GM18517 (cell line): ENCODE data around the gene PCDH9.

Experiments used
- ATAC-seq: cut with Tn5 transposase; IDR thresholded peaks from one replicate; pipeline ENCODE4 v1.9.1; 2021; ENCODE audit warnings: mild to moderate bottlenecking, moderate library complexity; ENCODE audit not compliant: unreplicated experiment

PCDH9 gene

GRCh38 chr13:66553391-66553790 lies 676.7 kb downstream of the PCDH9 start:
- ATAC-seq = no peak

GRCh38 chr13:66551128-66551527 lies 679.0 kb downstream of the PCDH9 start:
- ATAC-seq = no peak

- ATAC-seq = no peak
These were observed 682.5 kb downstream of the PCDH9 start for GRCh38 chr13:66547685-66548084.

GRCh38 chr13:66546534-66547379 lies 683.4 kb downstream of the PCDH9 start:
- ATAC-seq = no peak

- no peak for ATAC-seq
These were observed 686.4 kb downstream of the PCDH9 start for GRCh38 chr13:66543780-66544179.

- ATAC-seq = no peak
These were observed 692.7 kb downstream of the PCDH9 start for GRCh38 chr13:66537417-66537816.

GRCh38 chr13:66536746-66537145 lies 693.4 kb downstream of the PCDH9 start:
- ATAC-seq = no peak

DNA sequence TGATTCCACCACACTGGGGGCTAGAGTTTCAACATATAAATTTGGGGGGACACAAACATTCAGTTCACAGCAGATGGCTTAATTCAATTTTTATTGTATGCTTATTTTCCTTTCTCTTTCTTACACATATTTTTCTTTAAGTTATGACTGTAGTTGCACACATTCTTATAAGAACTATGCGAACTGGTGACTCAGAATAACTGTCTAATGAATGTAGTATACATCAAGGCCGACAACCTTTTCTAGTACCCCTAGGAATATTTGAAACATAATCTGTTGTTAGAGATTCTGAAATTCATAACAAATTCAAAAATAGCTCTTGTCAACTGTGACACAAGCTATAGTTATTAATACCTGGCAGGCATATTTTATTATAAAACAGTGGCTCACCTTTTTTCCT lies 695.6 kb downstream of the PCDH9 start:
- no peak for ATAC-seq

- no peak for ATAC-seq
These were observed 697.3 kb downstream of the PCDH9 start for GRCh38 chr13:66532845-66533244.

GRCh38 chr13:66532146-66532545 lies 698.0 kb downstream of the PCDH9 start:
- ATAC-seq = no peak

DNA sequence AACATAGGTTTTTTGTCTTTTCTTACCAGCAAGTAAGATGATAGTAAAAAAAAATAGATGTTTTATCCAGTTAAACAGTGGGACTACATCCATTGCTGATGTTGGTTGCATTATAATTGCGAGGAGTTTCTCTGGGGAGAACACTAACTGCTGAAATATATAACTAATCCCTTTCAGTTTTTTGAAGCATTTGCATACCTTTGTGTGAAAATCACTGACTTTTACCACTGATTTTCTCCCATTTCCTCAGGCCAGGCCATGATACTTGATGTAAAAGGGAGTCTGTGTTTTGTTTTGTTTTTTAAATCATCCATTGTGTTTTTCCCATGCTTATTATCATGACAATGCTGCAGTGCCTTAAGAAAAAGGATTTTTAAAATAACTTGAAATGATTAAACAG lies 699.5 kb downstream of the PCDH9 start:
- no peak for ATAC-seq

GRCh38 chr13:66530158-66530557 lies 700.0 kb downstream of the PCDH9 start:
- ATAC-seq = no peak

DNA sequence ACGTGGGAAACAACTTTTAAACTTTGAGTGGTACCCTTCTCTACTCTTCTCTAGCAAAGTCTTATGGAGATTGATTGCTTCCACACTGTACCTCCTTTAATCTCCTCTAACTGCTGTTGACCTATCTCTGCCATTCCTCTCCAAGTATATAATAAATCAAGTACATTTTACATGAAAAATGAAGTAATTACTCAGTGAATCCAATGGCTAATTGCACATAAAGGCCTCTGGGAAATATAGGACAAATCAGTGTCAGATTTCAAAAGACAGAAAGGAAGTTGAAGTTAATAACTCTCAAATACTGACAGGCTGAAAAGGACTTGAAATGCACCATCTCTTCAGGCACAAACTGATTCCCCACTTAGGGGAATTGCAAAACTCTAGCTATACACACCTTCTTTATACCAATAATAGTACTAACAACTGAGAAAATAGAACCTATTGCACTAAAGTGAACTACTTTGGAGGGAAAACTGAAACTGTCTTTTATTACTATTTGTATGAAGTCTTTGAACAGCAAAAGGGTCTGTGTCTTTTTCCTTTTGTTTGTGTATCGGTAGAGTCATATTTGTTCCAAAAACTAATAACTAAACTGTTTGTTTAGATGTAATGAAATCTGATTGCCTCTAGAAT lies 701.1 kb downstream of the PCDH9 start:
- ATAC-seq = no peak

DNA sequence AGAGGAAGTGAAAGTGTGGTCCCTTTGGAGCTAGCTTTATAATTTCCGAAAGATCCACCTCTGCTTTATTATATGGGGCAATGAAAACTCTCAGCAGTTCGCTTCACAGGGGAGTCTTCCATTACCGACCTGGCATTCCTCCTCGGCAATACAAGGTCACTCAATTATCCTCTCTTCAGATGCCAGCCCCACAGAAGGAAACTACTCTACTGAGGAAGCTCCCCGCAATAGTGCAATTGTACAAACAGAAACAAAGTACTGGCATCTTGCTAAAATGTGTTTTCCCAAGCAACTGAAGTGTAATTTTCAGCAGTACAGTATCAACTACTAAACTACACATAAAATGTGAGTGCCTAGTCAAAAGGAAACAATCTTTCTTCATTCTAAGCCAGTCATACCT lies 702.0 kb downstream of the PCDH9 start:
- ATAC-seq = no peak

GRCh38 chr13:66520511-66521355 lies 709.4 kb downstream of the PCDH9 start:
- ATAC-seq = no peak

DNA sequence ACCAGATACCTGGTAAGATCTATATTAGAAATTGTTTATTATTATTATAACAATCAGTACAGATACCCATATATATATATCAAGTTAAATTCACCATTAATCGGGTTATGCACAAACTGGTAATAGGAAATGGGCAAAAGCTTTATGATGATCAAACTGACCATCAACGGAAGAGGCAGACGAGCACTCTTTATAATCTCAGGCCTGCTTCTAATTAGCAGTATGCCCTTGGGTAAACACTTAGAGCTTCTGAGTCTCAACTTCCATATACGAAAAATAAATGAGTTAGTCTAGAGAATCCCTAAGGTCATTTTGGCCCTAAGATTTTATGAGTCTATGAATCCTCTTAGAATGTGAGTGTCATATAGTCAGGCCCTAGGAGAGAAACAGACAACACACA lies 710.9 kb downstream of the PCDH9 start:
- no peak for ATAC-seq

DNA sequence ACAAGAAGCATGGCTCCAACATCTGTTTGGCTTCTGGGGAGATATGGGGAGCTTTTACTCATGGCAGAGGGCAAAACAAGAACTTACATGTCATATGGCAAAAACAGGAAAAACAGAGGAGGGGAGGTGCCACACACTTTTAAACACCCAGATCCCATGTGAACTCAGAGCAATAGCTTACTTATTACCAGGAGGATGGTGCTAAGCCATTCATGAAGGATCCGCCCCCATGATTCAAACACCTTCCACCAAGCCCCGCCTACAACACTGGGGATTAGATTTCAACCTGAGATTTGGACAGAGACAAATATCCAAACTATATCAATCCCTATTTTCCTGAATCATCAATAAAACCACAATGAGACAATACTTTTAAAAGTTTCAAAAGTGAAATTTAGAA lies 712.1 kb downstream of the PCDH9 start:
- ATAC-seq = no peak

- ATAC-seq = no peak
These were observed 716.4 kb downstream of the PCDH9 start for GRCh38 chr13:66513728-66514127.

DNA sequence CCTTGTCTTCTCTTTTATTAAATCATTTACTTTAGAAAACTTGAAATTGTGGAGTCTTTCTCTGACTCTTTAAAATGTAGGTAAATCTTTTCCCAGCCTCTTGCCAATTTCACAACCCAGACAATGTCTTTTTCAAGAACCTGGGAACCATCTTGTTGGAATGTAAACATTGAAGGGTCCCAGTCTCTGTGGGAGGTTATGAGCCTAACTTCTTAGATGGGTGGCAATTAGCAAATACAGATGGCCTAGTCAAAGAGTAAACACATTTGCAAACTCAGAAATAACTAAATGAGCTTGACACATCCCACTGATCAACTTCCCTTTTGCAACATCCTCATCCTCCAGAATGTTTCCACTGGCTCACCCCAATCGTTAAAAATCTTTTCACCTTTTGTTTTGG lies 721.0 kb downstream of the PCDH9 start:
- ATAC-seq = no peak

DNA sequence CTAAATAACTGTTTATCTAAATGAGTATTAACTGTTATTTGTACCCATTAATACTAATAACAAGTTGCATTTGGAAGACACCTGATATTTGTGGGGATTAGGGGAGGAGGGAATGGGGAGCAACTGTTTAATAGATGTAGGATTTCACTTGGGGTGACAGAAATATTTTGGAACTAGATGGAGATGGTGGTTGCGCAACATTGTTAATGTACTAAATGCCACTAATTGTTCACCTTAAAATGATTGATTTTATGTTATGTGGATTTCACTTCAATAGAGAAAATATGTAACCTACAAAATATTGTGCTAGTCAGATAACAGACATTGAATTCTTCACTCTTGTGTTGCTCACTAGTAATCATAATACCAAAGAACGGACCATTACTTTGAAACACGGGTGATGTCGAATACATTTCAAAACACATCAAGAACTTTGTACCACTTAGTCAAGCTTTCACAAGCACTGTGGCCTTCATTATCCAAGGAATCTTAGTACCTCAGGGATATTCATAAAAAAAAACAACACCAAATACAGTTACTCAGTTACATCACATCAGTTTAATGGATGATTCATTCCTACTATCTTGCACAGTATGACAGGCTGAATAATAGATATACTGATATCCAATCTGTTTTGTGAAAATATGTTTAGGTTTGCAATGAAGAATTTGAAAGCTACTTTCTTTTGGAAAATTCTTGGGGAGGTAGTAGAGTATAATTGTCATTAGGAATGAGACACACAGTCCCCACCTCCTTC lies 721.8 kb downstream of the PCDH9 start:
- ATAC-seq = no peak

DNA sequence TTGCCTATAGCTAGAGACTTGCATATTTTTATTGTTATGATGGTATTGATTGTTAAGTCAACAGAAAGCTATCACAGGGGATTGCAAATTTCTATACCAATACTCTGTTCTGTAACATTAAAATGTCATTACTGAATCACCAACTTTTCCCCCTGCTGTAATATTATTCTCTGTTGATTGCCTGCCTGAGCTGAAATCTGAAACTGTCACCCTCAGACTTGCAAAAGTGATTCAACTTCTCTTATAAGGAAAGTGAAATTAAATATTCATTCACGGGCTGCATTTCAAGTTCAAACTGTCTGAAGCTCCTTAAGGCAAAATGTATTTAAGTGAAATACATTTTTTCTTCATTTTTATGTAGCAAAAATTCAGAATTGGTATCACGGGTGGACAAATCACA lies 723.2 kb downstream of the PCDH9 start:
- peak; percentile 88 for ATAC-seq
